GM18520 (cell line): ENCODE results near the gene PSG11.
"Not testable (repeated sequence)": the region's sequence is repeated elsewhere in the genome, so short reads cannot be mapped to it uniquely, and the experiment has no call there.

ENCODE experiments used
- ATAC-seq: cut with Tn5 transposase; IDR thresholded peaks from one replicate; pipeline ENCODE4 v1.9.1; 2021; ENCODE audit not compliant: unreplicated experiment

PSG11 gene

GRCh38 chr19:43026369-43026768, at the start of gene PSG11:
TSS of gene PSG11 (minus strand) at chr19:43026469. CDS start at chr19:43026372, 97 bp downstream.
- not testable (repeated sequence) for ATAC-seq

- not testable (repeated sequence) for ATAC-seq
These were observed 36.1 kb upstream of the PSG11 start for GRCh38 chr19:43062418-43062817.

DNA sequence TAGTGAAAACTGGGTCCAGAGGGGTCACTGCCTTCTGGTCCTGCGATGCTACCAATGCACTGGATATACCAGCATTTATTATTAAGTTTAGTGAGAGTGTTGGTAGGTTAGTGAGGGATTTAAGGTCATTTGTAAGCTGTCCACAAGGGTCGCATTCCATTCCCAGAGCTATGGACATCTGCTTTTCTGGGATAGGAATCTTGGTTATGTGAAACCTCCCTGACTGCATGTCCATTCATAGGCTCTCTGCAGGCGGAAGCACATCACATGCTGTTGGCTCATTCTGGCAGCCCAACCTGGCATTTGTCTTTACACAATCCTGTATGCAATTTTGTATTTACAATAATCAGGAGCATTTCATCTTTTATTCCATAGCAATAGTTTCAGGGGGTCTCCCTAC, 35.1 kb upstream of the PSG11 start:
- not testable (repeated sequence) for ATAC-seq

DNA sequence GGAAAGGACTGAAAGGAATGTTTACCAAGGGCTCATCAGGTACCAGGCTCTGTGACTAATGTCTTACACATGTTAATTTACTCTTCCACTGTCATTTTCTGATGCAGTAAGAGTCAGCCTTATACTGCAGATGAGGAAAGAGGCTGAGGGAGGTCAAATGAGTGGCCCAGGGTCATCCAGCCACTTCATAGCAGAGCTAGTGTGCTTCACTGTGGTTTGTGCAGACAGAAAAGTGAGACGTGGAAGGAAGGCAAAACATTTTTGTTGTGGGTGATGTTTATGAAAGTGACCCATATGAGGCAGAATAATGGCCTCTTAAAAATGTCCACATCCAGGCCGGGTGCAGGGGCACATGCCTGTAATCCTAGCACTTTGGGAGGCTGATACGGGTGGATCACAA, 34.0 kb upstream of the PSG11 start:
- not testable (repeated sequence) for ATAC-seq

GRCh38 chr19:43059482-43059881, 33.2 kb upstream of the PSG11 start:
- ATAC-seq, result not testable (repeated sequence)

DNA sequence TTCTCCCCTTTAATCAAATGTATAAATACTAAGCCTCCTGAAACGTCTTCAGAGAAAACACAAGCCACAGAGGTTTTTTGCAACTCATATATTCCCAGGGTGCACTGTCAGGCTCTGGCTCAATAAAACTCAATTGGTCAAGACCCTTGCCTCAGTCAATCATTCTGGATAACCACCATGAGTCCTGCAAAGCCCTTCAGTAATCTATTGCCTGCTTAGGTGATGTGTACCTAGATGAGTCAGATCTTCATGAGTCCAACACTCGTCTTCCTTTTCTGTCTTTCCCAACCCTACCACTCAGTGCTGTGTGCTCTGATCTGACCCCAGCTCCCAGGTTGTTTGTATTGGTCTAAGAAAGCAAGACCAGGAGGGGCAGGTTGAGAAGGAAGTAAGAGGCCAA, 32.2 kb upstream of the PSG11 start:
- not testable (repeated sequence) for ATAC-seq

DNA sequence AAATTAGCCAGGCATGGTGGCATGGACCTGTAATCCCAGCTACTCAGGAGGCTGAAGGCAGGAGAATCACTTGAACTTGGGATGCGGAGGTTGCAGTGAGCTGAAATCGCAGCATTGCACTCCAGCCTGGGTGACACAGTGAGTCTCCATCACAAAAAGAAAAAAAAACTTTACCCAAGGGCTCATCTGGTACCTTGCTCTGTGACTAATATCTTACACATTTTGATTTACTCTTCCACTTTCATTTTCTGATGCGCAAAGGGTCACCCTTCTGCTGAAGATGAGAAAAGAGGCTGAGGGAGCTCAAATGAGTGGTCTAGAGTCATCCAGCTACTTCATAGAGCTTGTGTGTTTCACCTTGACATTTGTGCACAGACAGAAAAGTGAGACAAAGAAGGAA, 21.7 kb upstream of the PSG11 start:
- ATAC-seq, result not testable (repeated sequence)

DNA sequence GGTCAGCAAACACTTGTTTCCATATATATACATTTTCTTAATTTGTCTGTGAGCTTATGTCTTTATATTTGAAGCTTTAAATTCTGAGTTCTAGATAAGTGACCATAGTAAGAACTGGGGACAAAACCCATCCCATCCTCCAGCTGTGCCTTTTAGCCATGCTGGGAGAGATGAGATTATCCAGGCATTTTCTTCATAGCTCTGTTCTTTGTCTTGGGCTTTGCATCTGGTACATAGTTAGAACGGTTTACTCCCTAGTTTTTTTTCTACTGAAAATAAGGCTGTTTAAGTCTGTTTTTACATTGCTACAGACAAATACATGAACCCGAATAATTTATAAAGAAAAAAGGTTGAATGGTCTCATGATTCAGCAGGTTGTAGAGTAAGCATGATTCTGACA, 20.3 kb upstream of the PSG11 start:
- ATAC-seq, result not testable (repeated sequence)

GRCh38 chr19:43043492-43044180, 17.4 kb upstream of the PSG11 start:
- ATAC-seq, result not testable (repeated sequence)

GRCh38 chr19:43031645-43032044, 5.4 kb upstream of the PSG11 start:
- ATAC-seq, result not testable (repeated sequence)

GRCh38 chr19:43028866-43029265, 2.6 kb upstream of the PSG11 start:
- ATAC-seq, result no peak

GRCh38 chr19:43027985-43028384, 1.7 kb upstream of the PSG11 start:
- ATAC-seq, result not testable (repeated sequence)

DNA sequence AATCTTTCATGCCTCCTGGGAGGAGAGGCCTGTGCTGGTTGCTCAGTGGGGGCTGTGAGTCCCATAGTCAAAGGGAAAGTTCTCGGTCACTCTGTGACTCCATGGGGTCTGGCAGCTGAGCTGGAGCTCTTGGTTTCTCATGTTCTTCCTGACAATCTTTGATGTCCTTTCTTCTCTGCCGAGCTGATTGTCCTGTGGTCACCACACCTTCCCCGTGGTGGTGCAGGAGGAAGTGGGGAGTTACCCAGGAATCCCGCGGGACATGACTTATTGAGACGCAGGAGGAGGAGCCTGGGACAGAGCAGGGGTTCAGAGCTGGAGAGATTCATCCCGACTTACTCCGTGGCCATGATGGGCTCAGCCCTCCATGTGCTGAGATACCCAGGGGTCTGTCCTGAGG, 792 bp upstream of the PSG11 start:
- not testable (repeated sequence) for ATAC-seq

GRCh38 chr19:43022098-43022497, 4.2 kb downstream of the PSG11 start:
- not testable (repeated sequence) for ATAC-seq

- ATAC-seq, result not testable (repeated sequence)
These were observed 4.6 kb downstream of the PSG11 start for GRCh38 chr19:43021629-43022028.

- not testable (repeated sequence) for ATAC-seq
These were observed 6.7 kb downstream of the PSG11 start for GRCh38 chr19:43019588-43019987.

DNA sequence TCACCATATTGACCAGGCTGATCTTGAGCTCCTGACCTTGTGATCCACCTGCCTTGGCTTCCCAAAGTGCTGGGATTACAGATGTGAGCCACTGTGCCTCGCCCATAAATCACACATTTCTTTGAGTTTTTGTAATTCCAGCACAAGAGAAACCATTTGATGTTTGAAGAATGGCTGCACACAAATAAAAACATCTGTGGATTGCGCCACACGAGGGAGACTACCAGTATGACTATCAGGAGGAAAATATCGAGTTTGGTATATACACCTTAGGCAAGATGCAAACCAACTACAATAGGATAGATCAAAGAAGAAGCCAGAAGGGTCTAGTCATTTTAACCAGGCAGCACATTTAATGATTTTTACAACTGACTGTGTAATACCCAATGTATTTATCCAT, 20.4 kb downstream of the PSG11 start:
- not testable (repeated sequence) for ATAC-seq

GRCh38 chr19:43004846-43005245, 21.4 kb downstream of the PSG11 start:
- not testable (repeated sequence) for ATAC-seq

GRCh38 chr19:43003634-43004033, 22.6 kb downstream of the PSG11 start:
- not testable (repeated sequence) for ATAC-seq

DNA sequence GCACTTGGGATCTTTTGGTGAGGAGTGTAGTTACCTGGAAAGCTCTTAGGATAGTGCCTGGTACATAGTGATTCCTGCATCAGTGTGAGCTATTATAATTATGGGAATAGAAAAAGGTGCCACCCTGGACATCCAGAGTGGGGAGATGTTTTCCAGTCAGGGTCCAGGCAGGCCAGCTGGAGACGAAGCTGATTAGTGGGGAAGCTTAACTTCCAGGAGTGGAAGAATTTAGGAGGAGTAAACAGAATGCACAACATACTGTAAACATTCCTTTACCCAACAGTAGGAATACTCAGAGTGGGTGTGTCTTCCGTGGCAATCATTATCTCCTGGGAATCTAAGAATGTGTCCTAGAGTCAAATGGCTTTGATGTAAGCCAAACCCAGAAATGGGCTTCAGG, 23.3 kb downstream of the PSG11 start:
- ATAC-seq, result not testable (repeated sequence)

GRCh38 chr19:42996161-42996560, 30.1 kb downstream of the PSG11 start:
- ATAC-seq, result not testable (repeated sequence)

DNA sequence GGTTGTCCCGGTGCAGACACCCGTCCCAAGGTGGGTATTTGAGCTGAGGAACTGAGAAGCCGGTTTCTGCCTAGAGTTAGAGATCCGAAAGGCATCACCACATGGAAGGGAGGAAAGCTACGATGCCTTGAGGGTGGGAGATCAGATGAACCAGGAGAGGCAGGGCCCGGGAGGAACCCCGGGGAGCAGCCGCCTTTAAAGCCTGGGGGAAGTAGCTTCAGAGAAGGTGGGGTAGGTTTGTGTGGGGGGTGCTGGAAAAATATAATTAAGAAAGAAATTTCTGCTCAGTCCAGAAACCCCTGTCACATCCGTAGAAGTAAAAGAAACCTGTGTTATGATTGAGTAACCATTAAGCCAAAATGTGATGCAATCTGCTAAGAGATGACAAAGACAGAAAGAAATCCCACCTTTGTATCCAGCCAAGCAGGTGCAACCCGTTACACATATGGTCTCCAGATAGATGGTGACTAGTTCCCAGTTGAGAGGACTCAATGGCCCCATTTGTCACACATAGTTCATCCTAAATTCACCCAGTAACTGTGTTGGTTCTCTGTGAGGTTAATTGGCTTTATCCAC, 34.2 kb downstream of the PSG11 start:
- not testable (repeated sequence) for ATAC-seq
